GM06990 (cell line): ENCODE measurements around the gene NRM.

Experiments used
- DNase-seq: peaks from one replicate; pipeline ENCODE4 v3.0.0-alpha.2; 2011; ENCODE audit not compliant: insufficient read length; ENCODE audit errors: extremely low read depth
- H3K27me3 ChIP-seq: replicated peaks from 2 replicates; pipeline ENCODE4 v1.6.0; 2011; ENCODE audit warnings: low read length; ENCODE audit not compliant: control insufficient read depth, insufficient read depth
- H3K36me3 ChIP-seq: 2 replicates; pipeline ENCODE4 v1.5.1; 2011; ENCODE audit warnings: low read length; ENCODE audit not compliant: control insufficient read depth, insufficient read depth
- H3K4me3 ChIP-seq: replicated peaks from 2 replicates; pipeline ENCODE4 v1.5.1; 2011; ENCODE audit warnings: low read depth, mild to moderate bottlenecking, control low read depth, low read length
- CTCF ChIP-seq: IDR thresholded peaks from 2 replicates; pipeline ENCODE4 v1.5.1; 2011; ENCODE audit warnings: low read length, control low read depth, mild to moderate bottlenecking, inconsistent platforms; ENCODE audit not compliant: insufficient read depth, poor library complexity, severe bottlenecking

NRM gene

GRCh38 chr6:30686908-30687658 lies 3.7 kb downstream of the NRM start:
- TF ChIP-seq CTCF, result no peak
- H3K36me3 ChIP-seq, result no peaks in the 10 kb centered on the region
- H3K4me3 ChIP-seq, result peak overlapping the region; percentile 95
- H3K27me3 ChIP-seq, result no peaks in the 10 kb centered on the region
- DNase-seq, result peak; percentile 98

- H3K36me3 ChIP-seq, result peaks cover 2% of the 10 kb centered on the region; the same call in 1 of the 2 replicates
- peak; percentile 81 for DNase-seq
- peak within 1 kb of the TSS; percentile 95 for H3K4me3 ChIP-seq
- TF ChIP-seq CTCF, result no peak
- H3K27me3 ChIP-seq, result no peaks in the 10 kb centered on the region
These were observed 4.5 kb downstream of the NRM start, which contains the start of gene PPP1R18 for GRCh38 chr6:30686009-30686907. Gene PPP1R18 (minus strand): TSS chr6:30686645. CDS start chr6:30686018, 627 bp downstream.

GRCh38 chr6:30685157-30686008 lies 5.4 kb downstream of the NRM start:
- Histone ChIP-seq H3K27me3 (no peaks in the 10 kb centered on the region), H3K36me3 (peaks cover 2% of the 10 kb centered on the region; the same call in 1 of the 2 replicates), H3K4me3 (peak overlapping the region; percentile 95)
- peak; percentile 38 for DNase-seq
- TF ChIP-seq CTCF, result peak; percentile 52

GRCh38 chr6:30684386-30685156 lies 6.2 kb downstream of the NRM start:
- Histone ChIP-seq H3K4me3 (peak overlapping the region; percentile 95), H3K27me3 (no peaks in the 10 kb centered on the region), H3K36me3 (peaks cover 2% of the 10 kb centered on the region)
- DNase-seq, result peak; percentile 36
- no peak for TF ChIP-seq CTCF

GRCh38 chr6:30683980-30684338 lies 6.8 kb downstream of the NRM start:
- no peak for DNase-seq
- H3K36me3 ChIP-seq, result peaks cover 2% of the 10 kb centered on the region
- peak overlapping the region; percentile 95 for H3K4me3 ChIP-seq
- H3K27me3 ChIP-seq, result no peaks in the 10 kb centered on the region
- TF ChIP-seq CTCF, result no peak
